SK-N-SH treated with all-trans-retinoic acid at 6 μM for 48 hours (cell line): ENCODE data around the gene CHST8.

Experiments used
- ATAC-seq: fragments of 200-7000 bp; cut with Tn5 transposase; 3 replicates; pipeline ENCODE4 v1.9.1; 2020; ENCODE audit warnings: mild to moderate bottlenecking, moderate library complexity
- BACH2 ChIP-seq: fragments of 250-450 bp; sonication (Bioruptor Pico); IDR thresholded peaks from 2 replicates; pipeline ENCODE4 v1.9.0; 2021; ENCODE audit warnings: mild to moderate bottlenecking, borderline replicate concordance
- ESRRG ChIP-seq: fragments of 250-450 bp; sonication (Bioruptor Pico); IDR thresholded peaks from 2 replicates; pipeline ENCODE4 v1.6.1; 2021; ENCODE audit warnings: mild to moderate bottlenecking
- GLIS3 ChIP-seq: fragments of 250-450 bp; sonication (Bioruptor Pico); IDR thresholded peaks from 2 replicates; pipeline ENCODE4 v1.5.0; 2020; ENCODE audit warnings: mild to moderate bottlenecking, moderate library complexity
- ISL1 ChIP-seq: fragments of 250-450 bp; sonication (Bioruptor Pico); IDR thresholded peaks from 2 replicates; pipeline ENCODE4 v2.1.2; 2022; ENCODE audit warnings: mild to moderate bottlenecking, moderate library complexity
- OSR1 ChIP-seq: fragments of 250-450 bp; sonication (Bioruptor Pico); IDR thresholded peaks from 2 replicates; pipeline ENCODE4 v1.8.0; 2022; ENCODE audit warnings: moderate library complexity, mild to moderate bottlenecking, inconsistent platforms
- PPARA ChIP-seq: fragments of 250-450 bp; sonication (Bioruptor Pico); IDR thresholded peaks from 2 replicates; pipeline ENCODE4 v1.5.0; 2020; ENCODE audit warnings: mild to moderate bottlenecking, borderline replicate concordance
- RARB ChIP-seq: fragments of 250-450 bp; sonication (Bioruptor Pico); IDR thresholded peaks from 2 replicates; pipeline ENCODE4 v1.8.0; 2021; ENCODE audit warnings: mild to moderate bottlenecking, moderate library complexity
- SNAI2 ChIP-seq: fragments of 250-450 bp; sonication (Bioruptor Pico); IDR thresholded peaks from 2 replicates; pipeline ENCODE4 v1.5.0; 2020; ENCODE audit warnings: mild to moderate bottlenecking, moderate library complexity
- TCF4 ChIP-seq: fragments of 250-450 bp; sonication (Bioruptor Pico); IDR thresholded peaks from 2 replicates; pipeline ENCODE4 v1.8.0; 2021; ENCODE audit warnings: mild to moderate bottlenecking, moderate library complexity, borderline replicate concordance
- TOX ChIP-seq: fragments of 250-450 bp; sonication (Bioruptor Pico); IDR thresholded peaks from 2 replicates; pipeline ENCODE4 v1.8.0; 2021; ENCODE audit warnings: mild to moderate bottlenecking, moderate library complexity, borderline replicate concordance
- ZC3H10 ChIP-seq: fragments of 250-450 bp; sonication (Bioruptor Pico); IDR thresholded peaks from 2 replicates; pipeline ENCODE4 v1.5.1; 2021; ENCODE audit warnings: mild to moderate bottlenecking, moderate library complexity
- ZFP3 ChIP-seq: fragments of 250-450 bp; sonication (Bioruptor Pico); IDR thresholded peaks from 2 replicates; pipeline ENCODE4 v1.5.0; 2020; ENCODE audit warnings: mild to moderate bottlenecking, moderate library complexity
- ZFP30 ChIP-seq: fragments of 450-650 bp; formaldehyde crosslinking; IDR thresholded peaks from 2 replicates; pipeline ENCODE4 v1.5.0; 2022; ENCODE audit warnings: mild to moderate bottlenecking, moderate library complexity
- ZNF8 ChIP-seq: fragments of 450-650 bp; formaldehyde crosslinking; IDR thresholded peaks from 2 replicates; pipeline ENCODE4 v1.5.0; 2020; ENCODE audit warnings: mild to moderate bottlenecking, moderate library complexity
- TF ChIP-seq, protein P1 (sequence below): fragments of 250-450 bp; sonication (Bioruptor Pico); IDR thresholded peaks from 2 replicates; pipeline ENCODE4 v1.8.0; 2021; ENCODE audit warnings: low read depth, mild to moderate bottlenecking, moderate library complexity, borderline replicate concordance
- TF ChIP-seq, protein P2 (sequence below): fragments of 250-450 bp; sonication (Bioruptor Pico); IDR thresholded peaks from 2 replicates; pipeline ENCODE4 v1.5.0; 2020; ENCODE audit warnings: mild to moderate bottlenecking, moderate library complexity
- TF ChIP-seq, protein P3 (sequence below): fragments of 250-450 bp; sonication (Bioruptor Pico); IDR thresholded peaks from 2 replicates; pipeline ENCODE4 v1.5.1; 2020; ENCODE audit warnings: low read depth, mild to moderate bottlenecking, moderate library complexity
- TF ChIP-seq, protein P4 (sequence below): fragments of 250-450 bp; sonication (Bioruptor Pico); IDR thresholded peaks from 2 replicates; pipeline ENCODE4 v1.5.1; 2021; ENCODE audit warnings: mild to moderate bottlenecking, moderate library complexity

Gene CHST8

GRCh38 chr19:33703438-33703750, 81.6 kb downstream of the CHST8 start:
- no peak for ATAC-seq
- TF ChIP-seq PPARA (no peak), TOX (CRISPR knock-in tag) (no peak), OSR1 (CRISPR knock-in tag) (no peak), BACH2 (CRISPR knock-in tag) (no peak), SNAI2 (CRISPR knock-in tag) (no peak), RARB (CRISPR knock-in tag) (no peak), TCF4 (CRISPR knock-in tag) (no peak), ZC3H10 (CRISPR knock-in tag) (no peak), GLIS3 (CRISPR knock-in tag) (no peak), ZFP30 (CRISPR knock-in tag) (no peak), ZFP3 (CRISPR knock-in tag) (no peak), ESRRG (CRISPR knock-in tag) (no peak)
- TF ChIP-seq, protein P1, sequence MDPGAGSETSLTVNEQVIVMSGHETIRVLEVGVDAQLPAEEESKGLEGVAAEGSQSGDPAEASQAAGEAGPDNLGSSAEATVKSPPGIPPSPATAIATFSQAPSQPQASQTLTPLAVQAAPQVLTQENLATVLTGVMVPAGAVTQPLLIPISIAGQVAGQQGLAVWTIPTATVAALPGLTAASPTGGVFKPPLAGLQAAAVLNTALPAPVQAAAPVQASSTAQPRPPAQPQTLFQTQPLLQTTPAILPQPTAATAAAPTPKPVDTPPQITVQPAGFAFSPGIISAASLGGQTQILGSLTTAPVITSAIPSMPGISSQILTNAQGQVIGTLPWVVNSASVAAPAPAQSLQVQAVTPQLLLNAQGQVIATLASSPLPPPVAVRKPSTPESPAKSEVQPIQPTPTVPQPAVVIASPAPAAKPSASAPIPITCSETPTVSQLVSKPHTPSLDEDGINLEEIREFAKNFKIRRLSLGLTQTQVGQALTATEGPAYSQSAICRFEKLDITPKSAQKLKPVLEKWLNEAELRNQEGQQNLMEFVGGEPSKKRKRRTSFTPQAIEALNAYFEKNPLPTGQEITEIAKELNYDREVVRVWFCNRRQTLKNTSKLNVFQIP = no peak
- TF ChIP-seq, protein P2, sequence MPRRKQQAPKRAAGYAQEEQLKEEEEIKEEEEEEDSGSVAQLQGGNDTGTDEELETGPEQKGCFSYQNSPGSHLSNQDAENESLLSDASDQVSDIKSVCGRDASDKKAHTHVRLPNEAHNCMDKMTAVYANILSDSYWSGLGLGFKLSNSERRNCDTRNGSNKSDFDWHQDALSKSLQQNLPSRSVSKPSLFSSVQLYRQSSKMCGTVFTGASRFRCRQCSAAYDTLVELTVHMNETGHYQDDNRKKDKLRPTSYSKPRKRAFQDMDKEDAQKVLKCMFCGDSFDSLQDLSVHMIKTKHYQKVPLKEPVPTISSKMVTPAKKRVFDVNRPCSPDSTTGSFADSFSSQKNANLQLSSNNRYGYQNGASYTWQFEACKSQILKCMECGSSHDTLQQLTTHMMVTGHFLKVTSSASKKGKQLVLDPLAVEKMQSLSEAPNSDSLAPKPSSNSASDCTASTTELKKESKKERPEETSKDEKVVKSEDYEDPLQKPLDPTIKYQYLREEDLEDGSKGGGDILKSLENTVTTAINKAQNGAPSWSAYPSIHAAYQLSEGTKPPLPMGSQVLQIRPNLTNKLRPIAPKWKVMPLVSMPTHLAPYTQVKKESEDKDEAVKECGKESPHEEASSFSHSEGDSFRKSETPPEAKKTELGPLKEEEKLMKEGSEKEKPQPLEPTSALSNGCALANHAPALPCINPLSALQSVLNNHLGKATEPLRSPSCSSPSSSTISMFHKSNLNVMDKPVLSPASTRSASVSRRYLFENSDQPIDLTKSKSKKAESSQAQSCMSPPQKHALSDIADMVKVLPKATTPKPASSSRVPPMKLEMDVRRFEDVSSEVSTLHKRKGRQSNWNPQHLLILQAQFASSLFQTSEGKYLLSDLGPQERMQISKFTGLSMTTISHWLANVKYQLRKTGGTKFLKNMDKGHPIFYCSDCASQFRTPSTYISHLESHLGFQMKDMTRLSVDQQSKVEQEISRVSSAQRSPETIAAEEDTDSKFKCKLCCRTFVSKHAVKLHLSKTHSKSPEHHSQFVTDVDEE = no peak
- TF ChIP-seq, protein P3, sequence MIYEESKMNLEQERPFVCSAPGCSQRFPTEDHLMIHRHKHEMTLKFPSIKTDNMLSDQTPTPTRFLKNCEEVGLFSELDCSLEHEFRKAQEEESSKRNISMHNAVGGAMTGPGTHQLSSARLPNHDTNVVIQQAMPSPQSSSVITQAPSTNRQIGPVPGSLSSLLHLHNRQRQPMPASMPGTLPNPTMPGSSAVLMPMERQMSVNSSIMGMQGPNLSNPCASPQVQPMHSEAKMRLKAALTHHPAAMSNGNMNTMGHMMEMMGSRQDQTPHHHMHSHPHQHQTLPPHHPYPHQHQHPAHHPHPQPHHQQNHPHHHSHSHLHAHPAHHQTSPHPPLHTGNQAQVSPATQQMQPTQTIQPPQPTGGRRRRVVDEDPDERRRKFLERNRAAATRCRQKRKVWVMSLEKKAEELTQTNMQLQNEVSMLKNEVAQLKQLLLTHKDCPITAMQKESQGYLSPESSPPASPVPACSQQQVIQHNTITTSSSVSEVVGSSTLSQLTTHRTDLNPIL (CRISPR knock-in tag) = no peak

DNA sequence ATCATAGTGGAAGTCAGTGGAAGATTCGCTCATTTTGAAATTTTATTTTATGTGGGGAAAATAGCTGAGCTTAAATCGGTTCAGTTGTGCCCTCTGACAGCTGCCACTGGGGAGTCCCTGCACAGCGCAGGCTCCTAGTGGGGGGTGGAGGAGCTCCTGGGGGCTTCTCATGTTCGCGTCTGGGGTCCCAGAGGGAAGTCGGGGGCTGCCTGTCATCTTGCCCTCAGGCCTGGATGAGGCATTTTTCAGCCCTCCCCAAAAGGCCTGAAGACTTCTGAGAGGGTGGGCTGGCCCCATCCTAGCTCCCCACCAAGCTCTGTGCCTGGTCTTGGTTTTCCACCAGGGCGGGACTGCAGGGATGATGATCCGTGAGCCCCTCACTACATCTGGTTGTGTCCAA, 82.1 kb downstream of the CHST8 start:
- no peak for ATAC-seq
- TF ChIP-seq ZFP30 (CRISPR knock-in tag) (no peak), ISL1 (CRISPR knock-in tag) (no peak), ZNF8 (CRISPR knock-in tag) (no peak), SNAI2 (CRISPR knock-in tag) (no peak), OSR1 (CRISPR knock-in tag) (no peak), TOX (CRISPR knock-in tag) (no peak), PPARA (no peak), ZFP3 (CRISPR knock-in tag) (no peak)
- TF ChIP-seq, protein P2 = no peak
- TF ChIP-seq, protein P3 (CRISPR knock-in tag) = no peak
- TF ChIP-seq, protein P4, sequence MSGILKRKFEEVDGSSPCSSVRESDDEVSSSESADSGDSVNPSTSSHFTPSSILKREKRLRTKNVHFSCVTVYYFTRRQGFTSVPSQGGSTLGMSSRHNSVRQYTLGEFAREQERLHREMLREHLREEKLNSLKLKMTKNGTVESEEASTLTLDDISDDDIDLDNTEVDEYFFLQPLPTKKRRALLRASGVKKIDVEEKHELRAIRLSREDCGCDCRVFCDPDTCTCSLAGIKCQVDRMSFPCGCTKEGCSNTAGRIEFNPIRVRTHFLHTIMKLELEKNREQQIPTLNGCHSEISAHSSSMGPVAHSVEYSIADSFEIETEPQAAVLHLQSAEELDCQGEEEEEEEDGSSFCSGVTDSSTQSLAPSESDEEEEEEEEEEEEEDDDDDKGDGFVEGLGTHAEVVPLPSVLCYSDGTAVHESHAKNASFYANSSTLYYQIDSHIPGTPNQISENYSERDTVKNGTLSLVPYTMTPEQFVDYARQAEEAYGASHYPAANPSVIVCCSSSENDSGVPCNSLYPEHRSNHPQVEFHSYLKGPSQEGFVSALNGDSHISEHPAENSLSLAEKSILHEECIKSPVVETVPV (CRISPR knock-in tag) = no peak
- TF ChIP-seq, protein P1 = no peak
